Muscle layer of duodenum (tissue), 2 donors: ENCODE results near the gene CETN1.

Experiments used
- H3K27ac ChIP-seq: one replicate; pipeline ENCODE4 v1.7.0; 2013; ENCODE audit warnings: mild to moderate bottlenecking, low read length
- H3K27me3 ChIP-seq: one replicate; pipeline ENCODE4 v1.7.0; 2013; ENCODE audit warnings: low read depth, mild to moderate bottlenecking, control low read depth, low read length
- H3K36me3 ChIP-seq, 2 donors: one replicate each; pipeline ENCODE4 v1.7.0; 2013; ENCODE audit warnings: low read length in 2 of 2, control low read depth in 1 of 2, mild to moderate bottlenecking in 1 of 2; ENCODE audit not compliant: insufficient read depth in 2 of 2, control insufficient read depth in 1 of 2
- H3K4me1 ChIP-seq, 2 donors: one replicate each; pipeline ENCODE4 v1.7.0; 2013; ENCODE audit warnings: low read length in 2 of 2, mild to moderate bottlenecking in 2 of 2, control low read depth in 1 of 2, moderate library complexity in 1 of 2; ENCODE audit not compliant: insufficient read depth in 2 of 2, control insufficient read depth in 1 of 2
- H3K4me3 ChIP-seq, 2 donors: one replicate each; pipeline ENCODE4 v1.7.0; 2013; ENCODE audit warnings: low read length in 2 of 2, low read depth in 1 of 2, mild to moderate bottlenecking in 1 of 2
- H3K9me3 ChIP-seq, 2 donors: one replicate each; pipeline ENCODE4 v1.7.0; 2013; ENCODE audit warnings: low read length in 2 of 2, control low read depth in 1 of 2, mild to moderate bottlenecking in 1 of 2; ENCODE audit not compliant: control insufficient read depth in 1 of 2
- donor health status: healthy.

The CETN1 gene

DNA sequence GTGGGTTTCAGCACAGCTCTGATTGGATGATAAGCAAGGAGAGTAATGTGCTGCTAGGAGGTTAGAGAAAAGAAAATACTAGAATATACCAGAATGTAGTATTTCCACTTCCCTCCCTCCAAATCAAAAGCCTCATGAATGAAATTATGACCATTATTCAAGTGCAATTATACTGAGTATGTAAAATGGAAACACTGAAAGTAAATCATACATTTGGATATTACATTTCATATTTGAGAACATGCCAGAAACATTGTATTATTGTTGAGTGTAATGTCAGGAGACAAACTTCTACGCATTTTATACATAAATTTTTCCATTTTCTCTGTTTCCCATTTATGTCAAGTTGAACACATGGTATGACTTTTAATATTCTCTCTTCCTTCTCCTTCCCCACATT lies 942 bp upstream of the CETN1 start:
- no peak overlapping the region for H3K4me3 ChIP-seq
- H3K36me3 ChIP-seq = no peaks in the 10 kb centered on the region
- peaks cover 4 to 7% of the 10 kb centered on the region in 2 donors for H3K9me3 ChIP-seq
- no peak overlapping the region for H3K27ac ChIP-seq
- no peaks in the 10 kb centered on the region for H3K27me3 ChIP-seq
- peaks cover 0 to 4% of the 10 kb centered on the region in 2 donors for H3K4me1 ChIP-seq

- Histone ChIP-seq H3K27me3 (no peaks in the 10 kb centered on the region), H3K9me3 (peaks cover 4 to 7% of the 10 kb centered on the region in 2 donors), H3K27ac (no peak overlapping the region), H3K4me1 (no peaks in the 10 kb centered on the region), H3K36me3 (no peaks in the 10 kb centered on the region), H3K4me3 (no peak overlapping the region)
Observed at GRCh38 chr18:581096-581495, 916 bp downstream of the CETN1 start.

DNA sequence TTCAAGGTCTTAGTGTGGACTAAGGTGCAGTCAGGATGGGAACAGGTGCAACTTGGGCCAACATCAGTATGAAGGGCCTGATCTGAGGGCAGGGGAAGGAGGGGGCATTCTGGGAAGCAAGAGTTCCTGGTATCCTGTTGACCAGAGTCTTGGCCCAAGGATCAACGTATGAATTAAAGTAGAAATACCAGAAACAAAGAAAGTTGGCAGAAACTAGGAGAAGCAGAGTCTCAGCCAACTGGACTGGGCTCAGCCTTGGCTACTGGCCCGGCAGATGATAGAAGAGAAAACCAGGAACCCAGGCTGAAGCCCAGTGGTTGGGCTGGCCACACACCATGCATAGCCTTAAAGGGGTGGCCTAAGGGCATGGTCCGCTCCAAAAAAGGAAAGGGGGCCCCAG lies 2.3 kb downstream of the CETN1 start:
- Histone ChIP-seq H3K27me3 (no peaks in the 10 kb centered on the region), H3K4me1 (no peaks in the 10 kb centered on the region), H3K4me3 (no peak overlapping the region), H3K27ac (no peak overlapping the region), H3K36me3 (no peaks in the 10 kb centered on the region), H3K9me3 (peaks cover 4 to 7% of the 10 kb centered on the region in 2 donors)

GRCh38 chr18:595068-595467 lies 14.9 kb downstream of the CETN1 start:
- Histone ChIP-seq H3K9me3 (peaks cover 0 to 1% of the 10 kb centered on the region in 2 donors), H3K4me1 (peaks cover 0 to 3% of the 10 kb centered on the region in 2 donors), H3K36me3 (no peaks in the 10 kb centered on the region), H3K27ac (no peak overlapping the region), H3K27me3 (no peaks in the 10 kb centered on the region), H3K4me3 (no peak overlapping the region)

- no peaks in the 10 kb centered on the region for H3K27me3 ChIP-seq
- no peak overlapping the region for H3K27ac ChIP-seq
- H3K36me3 ChIP-seq = no peaks in the 10 kb centered on the region
- H3K4me3 ChIP-seq = no peak overlapping the region
- peaks cover 0 to 3% of the 10 kb centered on the region in 2 donors for H3K4me1 ChIP-seq
- no peaks in the 10 kb centered on the region for H3K9me3 ChIP-seq
Observed at GRCh38 chr18:595571-595970, 15.4 kb downstream of the CETN1 start.

GRCh38 chr18:596288-596881 lies 16.2 kb downstream of the CETN1 start:
- no peak overlapping the region for H3K27ac ChIP-seq
- H3K9me3 ChIP-seq = no peaks in the 10 kb centered on the region
- H3K4me1 ChIP-seq = peaks cover 0 to 3% of the 10 kb centered on the region in 2 donors
- H3K36me3 ChIP-seq = no peaks in the 10 kb centered on the region
- no peak overlapping the region for H3K4me3 ChIP-seq
- no peaks in the 10 kb centered on the region for H3K27me3 ChIP-seq

- H3K27me3 ChIP-seq = no peaks in the 10 kb centered on the region
- H3K27ac ChIP-seq = no peak overlapping the region
- H3K4me1 ChIP-seq = peaks cover 0 to 3% of the 10 kb centered on the region in 2 donors
- no peak overlapping the region for H3K4me3 ChIP-seq
- no peaks in the 10 kb centered on the region for H3K36me3 ChIP-seq
- no peaks in the 10 kb centered on the region for H3K9me3 ChIP-seq
Observed at GRCh38 chr18:598124-598589, 18.0 kb downstream of the CETN1 start.

DNA sequence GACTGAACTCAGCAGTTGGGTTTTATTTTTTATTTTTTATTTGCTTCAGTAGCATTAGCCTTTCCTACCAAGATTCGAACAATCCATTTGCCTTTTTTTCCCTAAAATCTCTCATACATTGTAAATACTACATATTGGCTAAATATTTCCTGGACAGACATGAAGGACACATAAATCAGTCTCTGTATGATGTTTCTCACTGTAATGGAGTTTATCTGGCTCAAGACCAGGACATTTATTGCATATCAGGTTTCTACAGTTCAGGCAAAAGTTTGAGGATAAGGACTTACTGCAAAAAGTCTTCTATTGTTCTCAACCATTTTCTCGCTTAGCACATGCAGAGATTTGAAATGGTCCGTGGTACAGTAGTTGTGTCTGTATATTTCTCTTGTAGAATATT lies 19.9 kb downstream of the CETN1 start:
- Histone ChIP-seq H3K27me3 (no peaks in the 10 kb centered on the region), H3K9me3 (no peaks in the 10 kb centered on the region), H3K4me3 (no peak overlapping the region), H3K36me3 (no peaks in the 10 kb centered on the region), H3K4me1 (peaks cover 0 to 3% of the 10 kb centered on the region in 2 donors), H3K27ac (no peak overlapping the region)

DNA sequence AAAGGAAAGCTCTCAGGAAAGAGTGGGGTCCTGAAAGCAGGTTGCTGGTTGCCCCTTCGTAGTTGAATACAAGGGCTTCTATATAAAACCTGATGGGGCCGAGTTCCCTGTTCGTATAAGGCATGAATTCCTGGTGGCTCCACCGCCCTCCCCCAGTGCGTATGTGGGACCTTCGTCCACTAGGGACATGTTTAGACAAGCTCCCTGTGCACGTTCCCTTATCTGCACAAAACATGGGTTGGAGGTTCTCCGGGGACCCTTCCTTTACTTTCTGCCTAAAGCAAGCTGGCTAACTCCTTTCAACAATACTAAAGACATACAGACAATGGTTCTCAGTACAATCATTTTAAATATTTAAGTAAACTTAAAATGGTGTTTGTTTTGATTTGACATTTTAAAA lies 24.6 kb downstream of the CETN1 start:
- H3K27ac ChIP-seq = no peak overlapping the region
- no peaks in the 10 kb centered on the region for H3K27me3 ChIP-seq
- H3K4me1 ChIP-seq = no peaks in the 10 kb centered on the region
- no peaks in the 10 kb centered on the region for H3K36me3 ChIP-seq
- no peaks in the 10 kb centered on the region for H3K9me3 ChIP-seq
- no peak overlapping the region for H3K4me3 ChIP-seq

DNA sequence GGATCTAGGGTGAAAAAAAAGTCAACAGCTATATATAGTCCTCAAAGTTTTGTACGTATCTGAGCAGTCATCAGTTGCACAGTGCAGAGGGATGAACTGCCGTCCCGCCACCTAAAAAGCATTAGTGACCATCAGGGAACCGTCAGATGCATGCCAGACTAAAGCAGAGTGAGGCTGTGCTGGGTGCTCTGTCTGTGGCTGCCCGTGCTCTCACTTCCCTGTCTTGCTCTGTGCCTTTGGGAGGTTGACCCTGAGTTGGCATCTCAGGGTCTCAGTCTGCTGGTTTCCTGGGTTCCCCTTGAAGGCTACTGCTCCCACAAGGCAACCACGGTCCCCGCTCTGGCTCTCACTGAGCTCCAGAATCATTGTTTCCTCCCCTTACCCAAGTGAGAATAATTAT lies 27.8 kb downstream of the CETN1 start:
- no peak overlapping the region for H3K4me3 ChIP-seq
- H3K27me3 ChIP-seq = no peaks in the 10 kb centered on the region
- no peaks in the 10 kb centered on the region for H3K4me1 ChIP-seq
- no peaks in the 10 kb centered on the region for H3K9me3 ChIP-seq
- H3K36me3 ChIP-seq = no peaks in the 10 kb centered on the region
- H3K27ac ChIP-seq = no peak overlapping the region

GRCh38 chr18:610214-610928 lies 30.2 kb downstream of the CETN1 start:
- H3K36me3 ChIP-seq = no peaks in the 10 kb centered on the region
- no peaks in the 10 kb centered on the region for H3K9me3 ChIP-seq
- no peak overlapping the region for H3K27ac ChIP-seq

DNA sequence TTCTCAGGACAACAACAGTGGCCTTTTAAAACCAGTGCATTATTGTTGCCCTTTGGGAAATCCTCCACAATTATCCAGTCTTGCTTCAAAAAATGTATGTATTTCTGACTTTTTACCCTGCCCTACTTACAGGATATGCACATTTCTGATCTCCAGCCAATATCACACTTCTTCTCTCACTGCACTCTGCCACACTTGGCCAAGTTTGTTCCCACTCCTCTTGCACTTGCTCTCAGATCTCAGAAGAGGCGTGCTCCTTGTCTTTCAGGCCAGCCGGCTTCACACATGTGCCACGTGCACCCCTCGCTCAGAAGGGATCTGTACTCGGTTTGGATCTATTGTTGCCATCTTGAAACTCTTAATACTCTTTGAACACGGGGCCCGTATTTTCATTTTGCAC lies 32.0 kb downstream of the CETN1 start:
- Histone ChIP-seq H3K27ac (no peak overlapping the region), H3K9me3 (no peaks in the 10 kb centered on the region), H3K27me3 (no peaks in the 10 kb centered on the region), H3K4me1 (no peaks in the 10 kb centered on the region), H3K36me3 (no peaks in the 10 kb centered on the region), H3K4me3 (no peak overlapping the region)

More at GRCh38 chr18:610214-610928, 30.2 kb downstream of the CETN1 start:
- Histone ChIP-seq H3K27me3 (no peaks in the 10 kb centered on the region), H3K4me1 (no peaks in the 10 kb centered on the region), H3K4me3 (no peak overlapping the region)
